OCI-LY7 (cell line): Measurements from ENCODE around the gene GPC3. TPM values are rescaled to one million over a fixed set of nuclear protein-coding genes. Genes with fewer than 3 reads are reported as not detected.

Source experiments
- small RNA-seq: library from RNA; depleted of rRNA; stranded (forward); fragments of <200 nt; gene quantifications from one replicate; pipeline ENCODE3, GENCODE V24; 2014
- total RNA-seq, 2 experiments: library from RNA; depleted of rRNA in 1 of 2; stranded (reverse); fragments of >200 nt in 1 of 2; shearing (Covaris generic) in 1 of 2; gene quantifications; 2 replicates each; pipeline ENCODE4 v1.2.3, GENCODE V29; 2014 to 2022

Gene GPC3
- total RNA-seq, 2 experiments from 2014 or later, result not detected

Small RNAs within 50 kb of the gene (small RNA-seq; reads per million reads assigned to genes)
- gene RNU6-203P, result not detected
